Activated B cell treated with CpG ODN at 0.5 μM for 24 hours (primary cell): ENCODE results near the gene TTC14. TPM values are rescaled to one million over a fixed set of nuclear protein-coding genes. Genes with fewer than 3 reads are reported as not detected.

Experiments used
- ATAC-seq: fragments of 200-7000 bp; cut with Tn5 transposase; one replicate; pipeline ENCODE4 v1.10.0; 2021; ENCODE audit warnings: low read depth, mild to moderate bottlenecking, moderate library complexity
- CTCF ChIA-PET: fragments of 350-600 bp; sonication (Branson Sonifier 250); formaldehyde crosslinking; loops from one replicate; lab custom pipeline; 2021; ENCODE audit warnings: antibody characterized with exemption; lab: Charles Lee
- POLR2A ChIA-PET: fragments of 350-600 bp; sonication (Branson Sonifier 250); formaldehyde crosslinking; loops from one replicate; lab custom pipeline; 2021; ENCODE audit warnings: antibody characterized with exemption; lab: Charles Lee
- DNase-seq: peaks from one replicate; pipeline ENCODE4 v3.0.0; 2022
- H3K27ac Mint-ChIP-seq: one replicate; pipeline ENCODE4 v1.8.0; 2020; ENCODE audit warnings: mixed read lengths
- H3K27me3 Mint-ChIP-seq: one replicate; pipeline ENCODE4 v1.8.0; 2021; ENCODE audit warnings: mixed read lengths
- H3K36me3 Mint-ChIP-seq: one replicate; pipeline ENCODE4 v1.8.0; 2021; ENCODE audit warnings: low read depth, mixed read lengths
- H3K4me1 Mint-ChIP-seq: one replicate; pipeline ENCODE4 v1.8.0; 2021; ENCODE audit warnings: mixed read lengths
- H3K4me3 Mint-ChIP-seq: one replicate; pipeline ENCODE4 v1.8.0; 2020; ENCODE audit warnings: mild to moderate bottlenecking, mixed read lengths
- H3K9me3 Mint-ChIP-seq: one replicate; pipeline ENCODE4 v1.8.0; 2020; ENCODE audit warnings: mixed read lengths
- CTCF ChIP-seq: fragments of 200-600 bp; IDR thresholded peaks from one replicate; pipeline ENCODE4 v1.8.0; 2022; ENCODE audit warnings: antibody characterized with exemption, mild to moderate bottlenecking
- intact Hi-C: fragments of 100-400 bp; cut with micrococcal nuclease; formaldehyde crosslinking; loops from one replicate; pipeline ENCODE4 v1.15.1; 2024
- total RNA-seq: library from RNA; stranded (reverse); gene quantifications from 2 replicates; pipeline ENCODE4 v1.2.3, GENCODE V29; 2022

The TTC14 gene
- total RNA-seq, 1 donor from 2014 or later = 82.2 TPM

- intact Hi-C loops = no loop called here
- Mint-ChIP-seq H3K27me3 (peaks cover 26% of the 10 kb centered on the region), H3K9me3 (no peaks in the 10 kb centered on the region), H3K36me3 (peaks cover 8% of the 10 kb centered on the region), H3K4me3 (no peak overlapping the region), H3K4me1 (no peaks in the 10 kb centered on the region), H3K27ac (no peak overlapping the region)
- ATAC-seq (no peak), DNase-seq (no peak)
- POLR2A ChIA-PET = no interaction called here
- CTCF ChIA-PET = no interaction called here
- no peak for TF ChIP-seq CTCF
Measured at GRCh38 chr3:180630371-180630770, 28.4 kb downstream of the TTC14 start.

GRCh38 chr3:180631317-180631716 is 29.4 kb downstream of the TTC14 start:
- TF ChIP-seq CTCF = no peak
- ATAC-seq (no peak), DNase-seq (no peak)
- peaks cover 33% of the 10 kb centered on the region for H3K27me3 Mint-ChIP-seq
- ChIA-PET CTCF (no interaction called here), POLR2A (no interaction called here)
- intact Hi-C loops = no loop called here
- H3K27ac Mint-ChIP-seq = no peak overlapping the region
- H3K4me3 Mint-ChIP-seq = no peak overlapping the region
- no peaks in the 10 kb centered on the region for H3K4me1 Mint-ChIP-seq
- no peaks in the 10 kb centered on the region for H3K9me3 Mint-ChIP-seq
- H3K36me3 Mint-ChIP-seq = peaks cover 3% of the 10 kb centered on the region

- Mint-ChIP-seq H3K27me3 (peaks cover 47% of the 10 kb centered on the region), H3K36me3 (no peaks in the 10 kb centered on the region), H3K27ac (no peak overlapping the region), H3K4me1 (no peaks in the 10 kb centered on the region), H3K9me3 (no peaks in the 10 kb centered on the region), H3K4me3 (no peak overlapping the region)
- intact Hi-C loops = no loop called here
- ATAC-seq (no peak), DNase-seq (no peak)
- POLR2A ChIA-PET = no interaction called here
- no peak for TF ChIP-seq CTCF
- CTCF ChIA-PET = no interaction called here
Measured at GRCh38 chr3:180633722-180634121, 31.8 kb downstream of the TTC14 start.

GRCh38 chr3:180640987-180641386 is 39.0 kb downstream of the TTC14 start:
- intact Hi-C loops = no loop called here
- H3K4me1 Mint-ChIP-seq = no peaks in the 10 kb centered on the region
- POLR2A ChIA-PET = no interaction called here
- H3K36me3 Mint-ChIP-seq = no peaks in the 10 kb centered on the region
- no peak overlapping the region for H3K4me3 Mint-ChIP-seq
- H3K27ac Mint-ChIP-seq = no peak overlapping the region
- no peak for TF ChIP-seq CTCF
- peaks cover 18% of the 10 kb centered on the region for H3K27me3 Mint-ChIP-seq
- DNase-seq = no peak
- H3K9me3 Mint-ChIP-seq = no peaks in the 10 kb centered on the region
- CTCF ChIA-PET = no interaction called here
- ATAC-seq = no peak

- no peak overlapping the region for H3K27ac Mint-ChIP-seq
- no peak for TF ChIP-seq CTCF
- ChIA-PET CTCF (no interaction called here), POLR2A (no interaction called here)
- H3K4me1 Mint-ChIP-seq = no peaks in the 10 kb centered on the region
- H3K36me3 Mint-ChIP-seq = no peaks in the 10 kb centered on the region
- no peak for ATAC-seq
- no peaks in the 10 kb centered on the region for H3K9me3 Mint-ChIP-seq
- H3K27me3 Mint-ChIP-seq = peaks cover 12% of the 10 kb centered on the region
- DNase-seq = no peak
- intact Hi-C loops = no loop called here
- H3K4me3 Mint-ChIP-seq = no peak overlapping the region
Measured at GRCh38 chr3:180646187-180646790, 44.3 kb downstream of the TTC14 start.
